ENCODE data around the gene ANGPTL8. TPM values are rescaled to one million over a fixed set of nuclear protein-coding genes. Genes with fewer than 3 reads are reported as not detected.

Gene ANGPTL8
- total RNA-seq, 1 donor from 2014 or later = not detected

DNA sequence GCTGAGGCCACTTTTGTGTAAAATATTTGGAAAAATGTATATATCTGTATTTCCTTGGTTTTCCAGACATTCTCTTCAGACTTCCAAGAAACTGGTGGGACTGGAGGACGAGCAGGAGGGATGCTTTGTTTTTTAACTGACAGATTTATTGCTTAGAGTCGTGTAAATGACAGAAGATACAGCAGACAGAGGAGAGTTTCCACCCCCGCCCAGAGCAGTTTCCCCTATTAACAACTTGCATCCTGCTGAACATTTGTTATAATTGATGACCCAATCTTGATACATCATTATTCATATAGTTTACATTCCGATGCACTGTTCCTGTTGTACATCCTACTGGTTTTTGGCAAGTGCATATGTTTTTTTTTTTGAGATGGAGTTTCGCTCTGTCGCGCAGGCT lies 30.0 kb downstream of the ANGPTL8 start:
- TF ChIP-seq, protein P1, sequence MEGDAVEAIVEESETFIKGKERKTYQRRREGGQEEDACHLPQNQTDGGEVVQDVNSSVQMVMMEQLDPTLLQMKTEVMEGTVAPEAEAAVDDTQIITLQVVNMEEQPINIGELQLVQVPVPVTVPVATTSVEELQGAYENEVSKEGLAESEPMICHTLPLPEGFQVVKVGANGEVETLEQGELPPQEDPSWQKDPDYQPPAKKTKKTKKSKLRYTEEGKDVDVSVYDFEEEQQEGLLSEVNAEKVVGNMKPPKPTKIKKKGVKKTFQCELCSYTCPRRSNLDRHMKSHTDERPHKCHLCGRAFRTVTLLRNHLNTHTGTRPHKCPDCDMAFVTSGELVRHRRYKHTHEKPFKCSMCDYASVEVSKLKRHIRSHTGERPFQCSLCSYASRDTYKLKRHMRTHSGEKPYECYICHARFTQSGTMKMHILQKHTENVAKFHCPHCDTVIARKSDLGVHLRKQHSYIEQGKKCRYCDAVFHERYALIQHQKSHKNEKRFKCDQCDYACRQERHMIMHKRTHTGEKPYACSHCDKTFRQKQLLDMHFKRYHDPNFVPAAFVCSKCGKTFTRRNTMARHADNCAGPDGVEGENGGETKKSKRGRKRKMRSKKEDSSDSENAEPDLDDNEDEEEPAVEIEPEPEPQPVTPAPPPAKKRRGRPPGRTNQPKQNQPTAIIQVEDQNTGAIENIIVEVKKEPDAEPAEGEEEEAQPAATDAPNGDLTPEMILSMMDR (conservative IDR thresholded peaks at IDR 0.05) = no peak
- no peak for DNase-seq (ENCODE audit: low read depth, low spot score)
- no peaks in the 10 kb centered on the region for H3K9me3 Mint-ChIP-seq
- peak overlapping the region; percentile 38 for H3K4me3 Mint-ChIP-seq
- H3K27me3 Mint-ChIP-seq (ENCODE audit: low read depth) = no peaks in the 10 kb centered on the region
- no peaks in the 10 kb centered on the region for H3K36me3 Mint-ChIP-seq (ENCODE audit: low read depth)
- peak overlapping the region; percentile 7 for H3K27ac Mint-ChIP-seq (ENCODE audit: unreplicated experiment)
- H3K4me1 Mint-ChIP-seq = peaks cover 16% of the 10 kb centered on the region

DNA sequence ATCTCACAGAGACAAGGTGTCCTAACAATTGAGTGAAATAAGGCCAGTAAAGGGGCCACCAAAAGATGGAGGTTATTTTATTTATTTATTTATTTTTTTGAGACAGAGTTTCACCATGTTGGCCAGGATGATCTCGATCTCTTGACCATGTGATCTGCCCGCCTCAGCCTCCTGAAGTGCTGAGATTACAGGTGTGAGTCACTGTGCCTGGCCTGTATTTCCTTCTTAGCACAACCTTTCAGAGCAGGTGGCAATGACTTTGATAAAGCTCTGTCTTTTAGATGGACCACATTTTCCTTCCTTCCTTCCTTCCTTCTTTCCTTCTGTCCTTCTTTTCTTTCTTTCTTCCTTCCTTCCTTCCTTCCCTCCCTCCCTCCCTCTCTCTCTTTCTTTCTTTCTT lies 33.9 kb downstream of the ANGPTL8 start:
- Mint-ChIP-seq H3K27me3 (ENCODE audit: low read depth) (no peaks in the 10 kb centered on the region), H3K4me3 (no peak overlapping the region), H3K4me1 (peaks cover 19% of the 10 kb centered on the region), H3K27ac (ENCODE audit: unreplicated experiment) (peak overlapping the region; percentile 43), H3K9me3 (no peaks in the 10 kb centered on the region), H3K36me3 (ENCODE audit: low read depth) (no peaks in the 10 kb centered on the region)
- no peak for DNase-seq (ENCODE audit: low read depth, low spot score)
- TF ChIP-seq, protein P1 (conservative IDR thresholded peaks at IDR 0.05) = no peak

DNA sequence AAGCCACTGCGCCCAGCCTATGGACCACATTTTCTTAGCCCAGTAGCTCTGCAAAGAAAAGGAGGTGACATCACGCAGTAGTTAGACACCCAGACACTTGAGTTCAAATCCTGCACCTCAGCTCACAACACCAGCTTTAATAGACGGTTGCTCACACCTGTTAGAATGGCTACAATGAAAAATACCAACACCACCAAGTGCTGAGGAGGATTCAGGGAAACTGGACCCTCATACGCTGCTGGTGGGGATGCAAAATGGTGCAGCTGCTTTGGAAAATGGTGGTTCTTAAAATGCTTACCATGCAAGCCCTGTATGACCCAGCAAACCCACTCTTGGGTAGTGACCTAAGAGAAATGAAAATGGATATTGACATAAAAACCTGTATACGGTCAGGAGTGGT lies 34.6 kb downstream of the ANGPTL8 start:
- Mint-ChIP-seq H3K9me3 (no peaks in the 10 kb centered on the region), H3K27ac (ENCODE audit: unreplicated experiment) (no peak overlapping the region), H3K36me3 (ENCODE audit: low read depth) (no peaks in the 10 kb centered on the region), H3K4me1 (peaks cover 13% of the 10 kb centered on the region), H3K27me3 (ENCODE audit: low read depth) (no peaks in the 10 kb centered on the region), H3K4me3 (no peak overlapping the region)
- DNase-seq (ENCODE audit: low read depth, low spot score) = no peak
- TF ChIP-seq, protein P1 (conservative IDR thresholded peaks at IDR 0.05) = no peak

DNA sequence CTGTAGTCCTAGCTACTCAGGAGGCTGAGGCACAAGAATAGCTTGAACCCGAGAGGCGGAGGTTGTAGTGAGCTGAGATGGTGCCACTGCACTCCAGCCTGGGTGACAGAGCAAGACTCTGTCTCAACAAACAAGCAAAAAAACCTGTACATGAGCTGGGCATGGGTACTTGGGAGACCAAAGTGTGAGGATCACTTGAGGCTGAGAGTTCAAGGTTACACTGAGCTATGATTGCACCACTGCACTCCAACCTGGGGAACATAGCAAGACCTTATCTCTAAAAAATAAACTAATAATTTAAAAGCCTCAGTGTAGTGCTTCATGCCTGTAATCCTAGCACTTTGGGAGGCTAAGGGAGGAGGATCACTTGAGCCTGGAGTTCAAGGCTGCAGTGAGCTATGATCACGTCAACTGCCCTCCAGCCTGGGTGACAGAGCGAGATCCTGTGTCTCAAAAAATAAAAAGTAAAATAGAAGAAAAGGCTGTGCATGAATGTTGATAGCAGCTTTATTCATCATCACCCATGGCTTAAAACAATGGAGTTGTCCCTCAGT lies 35.2 kb downstream of the ANGPTL8 start:
- H3K27me3 Mint-ChIP-seq (ENCODE audit: low read depth) = no peaks in the 10 kb centered on the region
- no peak overlapping the region for H3K4me3 Mint-ChIP-seq
- H3K9me3 Mint-ChIP-seq = no peaks in the 10 kb centered on the region

DNA sequence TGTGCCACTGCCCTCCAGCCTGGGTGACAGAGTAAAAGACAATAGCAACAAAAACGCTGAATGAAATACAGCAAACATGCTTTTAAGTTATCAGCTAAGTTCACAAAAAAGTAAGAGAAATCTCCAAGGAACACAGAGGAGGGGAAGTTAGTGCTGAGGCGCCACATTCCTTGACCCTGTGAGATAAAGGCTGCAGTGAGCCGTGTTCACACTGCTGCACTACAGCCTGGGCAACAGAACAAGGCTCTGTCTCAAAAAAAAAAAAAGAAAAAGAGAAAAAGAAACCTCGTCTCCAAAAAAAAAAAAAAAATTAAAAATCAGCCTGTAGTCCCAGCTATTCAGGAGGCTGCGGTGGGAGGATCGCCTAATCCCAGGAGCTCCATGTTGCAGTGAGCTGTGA lies 39.3 kb downstream of the ANGPTL8 start:
- Mint-ChIP-seq H3K4me1 (peaks cover 10% of the 10 kb centered on the region), H3K9me3 (no peaks in the 10 kb centered on the region), H3K27me3 (ENCODE audit: low read depth) (no peaks in the 10 kb centered on the region), H3K36me3 (ENCODE audit: low read depth) (no peaks in the 10 kb centered on the region), H3K4me3 (no peak overlapping the region), H3K27ac (ENCODE audit: unreplicated experiment) (no peak overlapping the region)
- no peak for DNase-seq (ENCODE audit: low read depth, low spot score)
- TF ChIP-seq, protein P1 (conservative IDR thresholded peaks at IDR 0.05) = no peak

More for the DNA sequence above, 35.2 kb downstream of the ANGPTL8 start:
- Mint-ChIP-seq H3K27ac (ENCODE audit: unreplicated experiment) (no peak overlapping the region), H3K36me3 (ENCODE audit: low read depth) (no peaks in the 10 kb centered on the region), H3K4me1 (peaks cover 9% of the 10 kb centered on the region)
- TF ChIP-seq, protein P1 (conservative IDR thresholded peaks at IDR 0.05) = no peak
- no peak for DNase-seq (ENCODE audit: low read depth, low spot score)
